Skeletal muscle cell (primary cell): ENCODE data around the gene EXOSC10.
A peak's percentile ranks its signal among the peaks of the same experiment; 100 is the strongest.
"Not testable (repeated sequence)": the region's sequence is repeated elsewhere in the genome, so short reads cannot be mapped to it uniquely, and the experiment has no call there.

ENCODE experiments used
- DNase-seq: peaks from one replicate; pipeline ENCODE4 v3.0.0-alpha.2; 2010; ENCODE audit warnings: low read depth
- H3K4me3 ChIP-seq: 2 replicates; pipeline ENCODE4 v1.5.1; 2011; ENCODE audit warnings: low read depth, mild to moderate bottlenecking, control low read depth, low read length, moderate library complexity

Gene EXOSC10

DNA sequence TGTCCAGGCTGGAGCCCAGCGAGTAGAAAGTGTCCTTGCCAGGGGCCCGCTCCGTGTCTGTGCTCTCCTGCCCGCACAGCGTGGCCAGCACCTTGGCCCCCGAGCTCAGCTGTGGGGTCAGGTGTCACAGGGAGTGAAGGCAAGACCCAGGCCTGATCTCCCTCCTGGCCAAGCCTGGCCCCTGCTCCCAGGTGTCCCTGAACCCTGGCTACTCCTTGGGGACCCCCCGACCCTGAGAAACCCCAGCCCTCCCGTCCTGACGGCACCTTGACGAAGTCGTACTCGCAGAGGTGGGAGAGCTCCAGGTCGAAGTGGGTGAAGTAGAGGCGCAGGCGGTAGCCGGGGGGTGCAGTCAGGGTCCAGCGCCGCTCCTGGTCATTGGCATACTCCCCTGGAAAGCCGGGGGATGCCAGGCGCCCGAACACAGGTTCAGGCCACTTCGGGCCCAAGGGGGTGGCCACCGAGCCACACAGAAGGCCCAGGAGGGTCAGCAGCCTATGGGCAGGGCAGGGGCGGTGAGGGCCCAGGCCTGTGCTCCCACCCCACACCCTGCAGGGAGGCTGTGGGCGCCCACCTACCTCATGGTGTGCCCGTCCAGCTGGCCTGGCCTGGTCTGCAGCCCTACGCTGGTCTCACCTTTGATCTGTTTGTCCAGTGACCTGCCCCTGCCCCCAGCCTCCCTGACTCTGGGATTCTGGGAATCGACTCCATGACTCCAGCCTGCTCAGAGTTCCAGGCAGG is 52.9 kb downstream of the EXOSC10 start, which contains the start of gene MASP2:
Gene MASP2 (minus strand): TSS at position 615 of the 741 bp plus-strand sequence. CDS start 32 bp downstream, at position 583.
- H3K4me3 ChIP-seq = no peak within 1 kb of the TSS
- no peak for DNase-seq

DNA sequence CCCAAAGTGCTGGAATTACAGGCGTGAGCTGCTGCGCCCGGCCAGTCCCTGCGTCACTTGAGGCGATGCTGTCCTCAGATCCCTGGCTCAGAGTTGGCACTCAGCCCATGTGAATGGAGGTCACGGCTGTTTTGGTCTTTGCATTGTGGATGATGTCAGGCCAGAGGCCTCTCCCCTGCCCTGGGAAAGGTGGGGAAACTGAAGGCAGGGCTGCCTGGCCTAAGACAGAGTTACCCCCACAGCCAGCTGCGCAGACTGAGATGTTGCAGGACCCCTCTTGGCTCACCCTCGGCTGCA is 53.5 kb downstream of the EXOSC10 start:
- no peak overlapping the region for H3K4me3 ChIP-seq
- no peak for DNase-seq

DNA sequence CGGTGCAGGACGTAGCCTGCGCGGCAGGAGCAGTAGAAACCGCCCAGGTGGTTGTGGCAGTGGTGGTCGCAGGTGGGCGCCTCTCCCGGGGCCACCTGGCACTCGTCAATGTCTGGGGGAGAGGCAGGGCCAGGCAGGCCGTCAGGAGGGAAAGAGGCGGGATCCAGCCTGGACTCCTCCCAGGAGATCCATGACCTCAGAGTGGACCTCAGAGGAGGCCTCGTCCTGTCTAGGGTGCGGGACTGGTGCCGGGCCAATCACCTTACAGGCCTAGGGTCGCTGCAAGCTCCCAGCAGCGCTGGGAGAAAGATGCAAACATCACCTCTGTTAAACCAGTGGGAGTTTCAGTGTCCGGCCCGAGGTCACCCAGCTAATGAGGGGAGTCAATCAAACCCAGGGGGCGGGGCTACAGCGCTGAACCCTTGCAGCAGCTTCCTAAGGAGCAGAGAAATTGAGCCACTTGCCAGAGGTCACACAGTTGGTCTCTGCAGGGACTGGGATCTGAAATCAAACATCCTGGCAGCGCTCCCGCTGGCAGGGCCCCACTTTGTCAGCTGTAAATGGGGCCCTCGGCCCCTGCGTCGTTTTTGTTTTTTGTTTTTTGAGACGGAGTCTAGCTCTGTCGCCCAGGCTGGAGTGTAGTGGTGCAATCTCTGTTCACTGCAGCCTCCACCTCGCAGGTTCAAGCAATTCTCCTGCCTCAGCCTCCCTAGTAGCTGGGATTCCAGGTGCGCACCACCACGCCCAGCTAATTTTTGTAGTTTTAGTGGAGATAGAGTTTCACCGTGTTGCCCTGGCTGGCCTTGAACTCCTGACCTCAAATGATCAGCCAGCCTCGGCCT is 54.0 kb downstream of the EXOSC10 start:
- no peak for DNase-seq
- H3K4me3 ChIP-seq = no peak overlapping the region

DNA sequence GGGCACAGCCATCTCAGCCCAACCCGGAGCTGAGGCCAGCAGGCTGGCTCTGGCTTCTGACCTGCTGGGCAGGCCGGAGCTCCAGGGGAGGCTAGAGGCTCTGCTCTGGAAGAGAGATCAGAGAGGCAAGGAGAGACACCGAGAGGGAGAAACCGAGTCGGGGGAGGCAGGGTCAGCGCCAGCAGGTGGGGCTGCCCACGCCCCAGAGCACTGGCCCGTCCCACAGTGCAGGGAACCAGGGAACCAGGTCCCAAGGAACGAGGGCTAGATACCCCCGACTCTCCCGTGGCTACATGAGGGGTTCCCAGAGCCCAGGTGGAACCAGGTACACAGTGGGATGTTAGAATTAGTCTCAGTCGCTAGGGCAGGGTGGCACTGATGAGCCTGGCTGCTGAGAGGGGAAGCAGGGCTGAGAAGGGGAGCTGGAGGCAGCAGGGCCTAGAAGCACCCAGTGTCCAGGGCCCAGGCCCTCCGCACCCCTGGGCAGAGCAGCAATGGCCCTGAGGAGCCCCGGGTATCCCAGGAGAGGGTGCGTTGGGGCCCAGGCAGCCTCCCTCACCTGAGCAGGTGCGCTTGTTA is 54.7 kb downstream of the EXOSC10 start:
- DNase-seq = no peak
- H3K4me3 ChIP-seq = no peak overlapping the region

DNA sequence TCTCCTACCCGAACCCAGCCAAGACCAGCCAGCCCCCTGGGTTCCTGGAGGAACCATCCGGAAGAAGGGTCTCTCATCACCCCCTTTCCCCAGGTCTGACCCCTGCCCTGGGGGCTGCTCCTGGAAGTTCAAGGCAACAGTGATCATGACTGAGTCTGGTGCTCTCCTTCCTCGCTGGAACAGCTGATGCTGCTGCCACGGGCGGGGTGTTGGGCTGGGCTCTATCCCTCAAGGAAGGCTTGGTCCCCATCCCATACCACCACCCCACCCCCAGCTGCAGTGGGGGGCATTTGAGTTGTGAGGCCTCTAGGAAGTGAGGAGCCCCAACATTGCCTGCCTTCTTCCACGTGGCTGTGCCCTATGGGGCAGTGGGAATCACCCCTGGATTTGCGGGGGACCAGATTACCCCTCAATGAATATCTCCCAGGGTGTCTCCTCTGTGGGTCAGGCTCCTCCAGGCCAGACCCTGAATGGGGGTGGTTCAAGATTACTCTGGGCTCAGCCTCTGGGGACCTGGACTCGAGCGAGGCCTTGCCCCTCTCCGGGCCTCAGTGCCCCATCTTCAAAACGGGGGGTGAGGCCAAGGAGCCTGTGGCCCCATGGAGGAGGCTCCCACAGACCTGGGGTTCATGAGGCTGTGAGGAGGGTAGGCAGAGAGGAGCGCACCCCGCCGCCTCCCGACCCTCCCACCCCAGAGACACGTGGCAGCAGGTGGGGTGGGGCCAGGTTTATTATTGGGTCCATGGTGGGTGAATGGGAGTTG is 55.4 kb downstream of the EXOSC10 start:
- no peak for DNase-seq
- H3K4me3 ChIP-seq = no peak overlapping the region

DNA sequence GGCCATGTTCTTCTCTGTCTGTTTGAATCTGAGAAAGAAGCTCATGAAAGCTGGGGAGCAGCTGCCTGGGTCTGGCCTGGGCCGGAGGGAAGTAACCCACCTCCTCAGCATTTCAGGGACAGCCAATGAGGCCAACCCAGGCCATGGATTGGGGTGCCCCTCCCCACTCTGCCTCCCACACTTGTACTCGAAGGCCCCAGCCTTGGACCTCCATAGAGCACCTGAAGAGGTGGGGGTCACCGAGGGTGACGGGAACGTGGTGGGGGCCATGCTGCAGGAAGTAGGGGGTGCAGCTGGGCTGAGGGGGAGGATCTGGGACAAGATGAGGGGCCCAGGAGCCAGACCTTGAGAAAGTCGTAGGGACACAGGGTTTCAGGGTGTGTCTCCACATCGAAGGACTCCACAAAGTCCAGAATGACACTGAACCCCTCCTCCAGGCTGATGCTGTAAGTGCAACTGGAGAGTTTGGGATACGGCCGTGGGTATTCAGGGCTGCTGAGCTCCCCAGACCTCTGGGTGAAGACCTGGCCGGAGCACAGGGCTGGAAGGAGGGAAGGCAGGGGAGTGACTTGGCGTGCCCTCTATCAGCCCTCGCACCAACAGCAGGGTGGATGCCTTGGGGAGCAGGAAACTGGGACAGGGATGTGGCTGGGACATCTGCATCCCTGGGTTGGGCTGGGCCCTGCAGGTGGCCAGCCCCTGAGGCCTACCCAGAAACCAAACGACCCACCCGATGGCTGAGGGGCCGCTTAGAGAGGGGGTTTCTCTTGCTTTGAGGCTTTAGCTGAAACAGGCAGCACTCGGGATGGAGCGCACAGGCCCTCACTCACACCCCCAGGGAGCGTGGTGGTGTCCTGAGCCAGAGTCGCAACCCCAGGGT is 56.4 kb downstream of the EXOSC10 start:
- DNase-seq = no peak
- no peak overlapping the region for H3K4me3 ChIP-seq

DNA sequence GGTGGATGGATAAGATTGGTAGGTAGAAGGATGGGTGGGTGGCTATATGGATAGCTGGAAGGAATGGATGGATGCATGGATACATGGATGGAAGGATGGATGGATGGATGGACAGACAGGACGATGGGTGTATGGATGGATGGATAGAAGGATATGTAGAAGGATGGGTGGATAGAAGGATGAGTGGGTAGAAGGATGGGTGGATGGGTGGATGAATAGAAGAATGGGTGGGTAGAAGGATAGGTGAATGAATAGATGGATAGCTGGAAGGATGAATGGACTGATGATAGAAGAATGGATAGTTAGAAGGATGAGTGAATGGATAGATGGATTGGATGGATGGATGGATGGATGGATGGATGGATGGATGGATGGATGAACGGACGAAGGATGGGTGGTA is 57.6 kb downstream of the EXOSC10 start:
- DNase-seq = no peak
- no peak overlapping the region for H3K4me3 ChIP-seq

DNA sequence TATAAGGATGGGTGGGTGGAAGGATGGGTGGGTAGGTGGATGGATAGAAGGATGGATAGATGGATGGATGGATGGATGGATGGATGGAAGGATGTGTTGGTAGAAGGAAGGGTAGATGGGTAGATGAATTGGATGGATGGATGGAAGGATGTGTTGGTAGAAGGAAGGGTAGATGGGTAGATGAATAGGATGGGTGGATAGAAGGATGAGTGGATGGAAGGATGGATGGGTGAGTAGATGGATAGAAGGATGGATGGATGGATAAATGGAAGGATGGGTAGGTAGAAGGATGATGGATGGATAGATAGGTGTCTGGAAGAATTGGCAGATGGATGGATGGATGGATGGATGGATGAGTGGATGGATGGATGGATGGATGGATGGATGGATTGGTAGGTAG is 58.6 kb downstream of the EXOSC10 start:
- H3K4me3 ChIP-seq = no peak overlapping the region
- no peak for DNase-seq

DNA sequence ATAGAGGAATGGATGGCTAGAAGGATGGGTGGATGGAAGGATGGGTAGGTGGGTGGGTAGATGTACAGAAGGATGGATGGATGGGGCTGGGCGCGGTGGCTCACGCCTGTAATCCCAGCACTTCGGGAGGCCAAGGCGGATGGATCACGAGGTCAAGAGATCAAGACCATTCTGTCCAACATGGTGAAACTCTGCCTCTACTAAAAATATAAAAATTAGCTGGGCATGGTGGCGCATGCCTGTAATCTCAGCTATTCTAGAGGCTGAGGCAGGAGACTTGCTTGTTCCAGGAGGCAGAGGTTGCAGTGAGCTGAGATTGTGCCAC is 59.6 kb downstream of the EXOSC10 start:
- H3K4me3 ChIP-seq, DNase-seq: not testable (repeated sequence)

DNA sequence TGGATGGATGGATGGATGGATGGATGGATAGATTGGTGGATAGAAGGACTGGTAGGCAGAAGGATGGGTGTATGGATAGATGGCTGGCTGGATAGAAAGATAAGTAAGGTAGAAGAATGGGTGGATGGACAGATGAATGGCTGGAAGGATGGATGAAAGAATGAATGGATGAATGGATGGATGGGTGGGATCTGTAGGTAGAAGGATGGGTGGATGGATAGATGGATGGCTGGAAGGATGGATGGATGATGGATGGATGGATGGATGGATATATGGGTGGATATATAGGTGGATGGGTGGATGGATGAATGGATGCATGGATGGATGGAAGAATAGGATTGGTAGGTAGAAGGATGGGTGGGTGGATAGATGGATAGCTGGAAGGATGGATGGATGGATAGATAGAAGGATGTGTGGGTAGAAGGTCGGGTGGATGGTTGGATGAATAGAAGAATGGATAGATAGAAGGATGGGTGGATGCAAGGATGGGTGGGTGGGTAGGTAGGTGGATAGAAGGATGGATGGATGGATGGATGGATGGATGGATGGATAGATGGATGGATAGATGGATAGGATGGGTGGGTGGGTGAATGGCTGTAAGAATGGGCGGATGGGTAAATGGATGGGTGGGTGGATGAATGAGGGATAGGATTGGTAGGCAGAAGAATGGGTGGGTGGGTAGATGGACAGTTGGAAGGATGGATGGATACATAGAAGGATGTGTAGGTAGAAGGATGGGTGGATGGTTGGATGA is 60.1 kb downstream of the EXOSC10 start:
- DNase-seq = no peak
- H3K4me3 ChIP-seq = no peak overlapping the region

DNA sequence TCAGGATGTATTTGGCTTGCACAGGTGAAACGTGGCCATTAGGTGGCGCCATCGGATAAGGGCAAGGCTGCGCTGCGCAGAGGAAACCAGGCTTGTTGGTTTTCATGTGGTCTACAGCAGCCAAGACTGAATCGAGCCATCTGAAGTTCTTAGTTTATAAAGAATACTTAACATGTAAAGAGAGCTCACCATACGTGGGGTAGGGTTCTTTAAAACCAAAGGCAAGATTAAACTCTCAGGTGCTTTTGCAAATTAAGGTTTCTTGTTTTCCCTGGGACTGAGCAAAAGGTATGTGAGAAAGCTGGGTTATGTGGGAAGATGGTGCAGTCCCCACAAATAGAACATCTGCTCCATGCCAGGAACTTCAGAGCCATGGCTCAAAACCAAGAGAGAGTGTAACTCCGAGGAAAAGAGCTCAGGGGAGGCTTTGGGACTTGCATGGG is 61.9 kb downstream of the EXOSC10 start:
- DNase-seq = peak; percentile 41
- H3K4me3 ChIP-seq = no peak overlapping the region

DNA sequence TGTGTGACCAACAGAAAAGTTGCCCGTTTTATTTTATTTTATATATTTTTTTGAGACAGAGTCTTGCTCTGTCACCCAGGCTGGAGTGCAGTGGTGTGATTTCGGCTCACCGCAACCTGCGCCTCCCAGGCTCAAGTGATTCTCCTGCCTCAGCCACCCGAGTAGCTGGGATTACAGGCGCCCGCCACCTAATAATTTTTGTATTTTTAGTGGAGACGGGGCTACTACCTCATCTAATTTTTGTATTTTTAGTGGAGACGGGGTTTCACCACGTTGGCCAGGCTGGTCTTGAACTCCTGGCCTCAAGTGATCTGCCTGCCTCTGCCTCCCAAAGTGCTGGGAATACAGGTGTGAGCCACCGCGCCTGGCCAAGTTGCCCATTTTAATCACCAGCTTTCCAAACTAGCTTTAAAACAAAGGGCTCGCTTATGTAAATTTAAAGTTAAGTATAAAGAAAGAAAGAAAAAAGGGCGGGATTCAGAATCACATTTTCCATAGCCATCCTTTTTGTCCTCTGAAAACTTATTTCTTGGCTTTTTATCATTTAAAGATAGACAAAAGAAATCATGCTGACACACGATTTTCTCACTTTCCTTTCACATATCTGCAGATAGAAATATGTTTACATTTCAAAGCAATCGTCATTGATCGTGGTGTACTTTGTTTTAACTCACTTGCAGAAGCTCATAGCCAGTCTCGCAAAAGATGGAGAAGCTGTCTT is 62.5 kb downstream of the EXOSC10 start:
- not testable (repeated sequence) for DNase-seq, H3K4me3 ChIP-seq

DNA sequence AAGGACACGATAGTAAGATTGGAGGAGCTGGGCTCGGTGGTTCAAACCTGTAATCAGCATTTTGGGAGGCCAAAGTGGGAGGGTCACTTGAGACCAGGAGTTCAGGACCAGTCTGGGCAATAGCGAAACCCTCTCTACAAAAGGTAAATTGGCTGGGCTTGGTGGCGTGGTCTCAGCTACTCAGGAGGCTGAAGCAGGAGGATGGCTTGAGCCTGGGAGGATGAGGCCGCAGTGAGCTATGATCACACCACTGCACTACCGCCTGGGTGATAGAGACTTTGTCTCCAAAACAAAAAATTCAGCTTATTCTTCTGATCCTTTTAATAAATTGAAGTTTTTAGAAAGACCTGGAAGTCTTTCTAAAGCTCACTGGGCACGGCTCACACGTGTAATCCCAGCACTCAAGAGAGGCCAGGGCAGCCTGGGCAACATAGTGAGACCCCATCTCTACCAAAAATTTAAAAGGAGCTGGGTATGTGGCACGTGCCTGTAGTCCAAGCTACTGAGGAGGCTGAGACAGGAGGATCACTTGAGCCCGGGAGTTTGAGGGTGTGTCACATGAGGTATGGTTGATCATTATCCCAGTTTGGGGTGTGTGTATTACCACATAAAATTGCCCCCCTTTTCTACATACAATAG is 67.9 kb downstream of the EXOSC10 start:
- no peak for DNase-seq
- no peak overlapping the region for H3K4me3 ChIP-seq

DNA sequence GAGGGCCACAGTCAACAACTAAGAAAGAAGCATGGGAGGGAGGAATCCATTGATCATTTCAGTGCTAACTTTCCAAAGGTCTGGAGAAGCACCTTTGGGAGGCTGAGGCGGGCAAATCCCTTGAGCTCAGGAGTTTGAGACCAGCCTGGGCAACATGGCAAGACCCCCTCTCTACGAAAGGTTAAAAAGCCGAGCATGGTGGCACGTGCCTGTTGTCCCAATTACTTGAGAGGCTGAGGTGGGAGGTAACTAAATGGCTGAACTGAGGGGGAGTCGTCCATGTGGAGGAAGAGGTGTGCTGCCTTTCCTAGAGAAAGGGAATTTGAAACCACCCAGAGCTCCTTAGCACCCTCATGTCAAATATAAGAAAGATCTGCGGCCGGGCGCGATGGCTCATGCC is 68.8 kb downstream of the EXOSC10 start:
- H3K4me3 ChIP-seq = no peak overlapping the region

DNA sequence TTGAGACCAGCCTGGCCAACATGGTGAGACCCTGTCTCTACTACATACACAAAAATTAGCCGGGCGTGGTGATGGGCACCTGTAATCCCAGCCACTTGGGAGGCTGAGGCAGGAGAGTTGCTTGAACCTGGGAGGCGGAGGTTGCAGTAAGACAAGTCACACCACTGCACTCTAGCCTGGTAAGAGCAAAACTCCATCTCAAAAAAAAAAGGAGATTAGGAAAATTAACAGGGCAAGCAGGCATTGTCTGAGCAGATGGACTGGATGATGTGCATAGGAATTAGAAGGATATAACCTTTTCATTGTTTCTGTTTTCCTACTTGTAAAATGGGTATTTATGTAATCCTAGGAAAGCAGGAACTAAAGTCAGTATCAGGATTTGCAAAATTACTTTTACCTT is 71.7 kb downstream of the EXOSC10 start:
- no peak for DNase-seq
- H3K4me3 ChIP-seq = no peak overlapping the region

More for the DNA sequence above, 68.8 kb downstream of the EXOSC10 start:
- DNase-seq = no peak

DNA sequence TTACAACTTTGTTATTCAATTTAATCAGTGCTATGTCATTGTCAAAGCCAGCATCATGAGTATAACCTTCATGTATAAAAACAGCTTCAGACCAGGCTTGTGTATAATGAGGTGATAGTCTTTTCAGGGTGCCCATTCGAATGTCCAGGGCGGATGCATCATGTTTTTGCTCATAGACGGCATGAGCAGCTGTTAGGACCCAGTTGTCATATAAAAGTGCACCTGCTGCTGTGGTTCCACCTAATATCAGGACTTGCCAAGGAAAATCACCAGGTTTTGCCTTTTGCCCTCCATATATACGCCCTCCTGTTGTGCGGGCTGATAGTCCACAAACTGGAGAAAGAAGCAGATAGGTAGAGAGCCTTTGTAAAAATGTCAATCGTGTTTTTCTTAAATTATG is 72.4 kb downstream of the EXOSC10 start:
- no peak for DNase-seq
- H3K4me3 ChIP-seq = no peak overlapping the region

DNA sequence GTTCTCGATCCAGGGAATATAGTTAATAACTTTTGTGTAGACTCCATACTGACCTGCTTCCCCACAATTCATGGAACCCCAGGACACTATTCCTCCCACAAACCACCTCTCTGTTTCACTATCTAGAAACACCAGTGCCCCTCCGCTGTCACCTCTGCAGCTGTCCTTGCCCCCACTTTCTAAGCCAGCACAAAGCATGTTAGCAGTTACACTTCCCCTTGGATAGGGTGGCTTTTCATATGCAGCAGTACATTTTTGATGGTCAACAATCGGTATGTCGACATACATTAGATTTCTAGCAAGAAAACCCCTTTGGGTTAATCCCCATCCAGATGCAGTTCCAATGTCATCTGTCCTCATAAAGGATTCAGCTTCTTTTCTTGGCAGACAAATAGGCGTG is 72.8 kb downstream of the EXOSC10 start:
- DNase-seq = no peak
- H3K4me3 ChIP-seq = no peak overlapping the region
